Inflammatory macrophage treated with lipopolysaccharide for 4 hours (primary cell): Measurements from ENCODE around the gene CCDC178.
A peak's percentile ranks its signal among the peaks of the same experiment; 100 is the strongest.
"Not testable (repeated sequence)": the region's sequence is repeated elsewhere in the genome, so short reads cannot be mapped to it uniquely, and the experiment has no call there.

Source experiments
- DNase-seq: peaks from one replicate; pipeline ENCODE4 v3.0.0-alpha.2; 2020

CCDC178 gene

DNA sequence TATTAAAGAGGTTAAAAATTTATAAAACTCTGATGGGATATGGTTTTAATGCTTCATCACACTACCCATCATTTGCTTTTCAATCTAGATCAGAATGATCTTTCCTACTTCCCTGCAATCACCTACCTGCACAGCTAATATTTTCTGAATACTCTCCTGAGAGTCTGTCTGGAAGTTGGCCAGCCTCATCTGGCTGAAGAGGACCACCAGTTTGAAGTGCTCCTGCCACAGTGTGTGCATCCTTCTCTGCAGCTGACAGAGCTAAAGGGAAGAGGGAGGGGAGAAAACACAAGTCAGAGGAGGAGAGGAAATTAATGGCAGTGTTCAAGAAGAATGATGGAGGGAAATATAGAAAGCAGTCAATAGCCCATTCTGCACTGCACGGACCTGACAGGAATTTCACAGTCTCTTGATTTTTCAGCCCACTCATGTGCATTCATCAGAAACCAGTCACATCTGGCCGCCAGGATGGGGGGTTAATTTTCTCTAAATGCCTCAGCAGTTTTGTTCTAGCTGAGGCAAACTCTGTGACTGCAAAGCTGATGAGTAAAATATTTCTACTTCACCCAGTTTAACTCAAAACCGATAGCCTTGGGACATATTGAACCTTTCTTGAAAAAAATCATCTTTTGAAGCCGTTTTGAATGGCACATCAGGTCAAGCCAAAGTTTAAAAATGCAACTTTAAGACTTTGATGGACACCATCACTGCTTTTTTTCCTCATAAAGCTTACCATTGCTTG lies 465.9 kb downstream of the CCDC178 start:
- DNase-seq, result no peak

DNA sequence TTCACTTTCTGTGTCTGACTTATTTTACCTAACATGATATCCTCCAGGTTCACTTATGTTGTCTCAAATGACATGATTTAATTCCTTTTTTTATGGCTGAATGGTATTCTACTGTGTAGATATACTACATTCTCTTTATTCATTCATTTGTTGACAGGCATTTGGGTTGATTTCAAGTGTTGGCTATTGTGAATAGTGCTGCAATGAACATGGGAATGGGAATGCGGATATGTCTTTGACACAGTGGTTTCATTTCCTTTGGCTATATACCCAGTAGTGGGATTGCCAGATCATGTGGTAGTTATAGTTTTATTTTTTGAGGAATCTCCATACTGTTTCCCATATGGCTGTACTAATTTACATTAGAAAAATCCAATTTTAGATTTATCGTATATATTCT lies 472.3 kb downstream of the CCDC178 start:
- no peak for DNase-seq

DNA sequence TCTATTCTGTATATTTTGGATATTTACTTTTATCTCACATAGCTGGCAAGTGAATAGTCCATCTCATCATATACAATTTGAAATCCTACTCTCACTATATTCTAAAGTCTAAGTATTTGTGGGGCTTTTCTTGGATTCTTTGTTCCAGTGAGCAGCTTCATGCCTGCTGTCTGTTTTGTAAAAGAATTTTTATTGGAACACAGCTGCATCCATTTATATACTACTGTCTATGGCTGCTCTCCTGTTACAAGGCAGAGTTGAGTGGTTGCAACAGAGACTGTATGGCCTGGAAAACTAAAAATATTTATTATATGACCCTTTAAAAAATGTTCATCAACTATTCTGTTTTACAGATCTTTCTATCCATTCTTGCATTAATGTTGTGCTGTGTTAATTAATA lies 474.4 kb downstream of the CCDC178 start:
- DNase-seq, result no peak

DNA sequence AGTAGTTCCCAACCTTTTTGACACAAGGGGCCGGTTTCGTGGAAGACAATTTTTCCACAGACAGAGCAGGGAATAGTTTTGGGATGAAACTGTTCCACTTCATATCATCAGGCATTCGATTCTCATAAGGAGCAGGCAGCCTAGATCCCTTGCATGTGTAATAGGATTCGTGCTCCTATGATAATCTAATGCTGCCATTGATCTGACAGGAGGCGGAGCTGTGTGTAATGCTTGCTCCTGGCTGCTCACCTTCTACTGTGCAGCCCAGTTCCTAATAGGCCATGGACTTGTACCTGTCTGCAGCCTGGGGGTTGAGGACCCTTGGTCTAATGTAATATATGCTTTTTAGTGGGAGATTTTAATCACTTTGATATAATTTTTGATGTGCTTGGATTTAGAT lies 479.0 kb downstream of the CCDC178 start:
- DNase-seq, result no peak

DNA sequence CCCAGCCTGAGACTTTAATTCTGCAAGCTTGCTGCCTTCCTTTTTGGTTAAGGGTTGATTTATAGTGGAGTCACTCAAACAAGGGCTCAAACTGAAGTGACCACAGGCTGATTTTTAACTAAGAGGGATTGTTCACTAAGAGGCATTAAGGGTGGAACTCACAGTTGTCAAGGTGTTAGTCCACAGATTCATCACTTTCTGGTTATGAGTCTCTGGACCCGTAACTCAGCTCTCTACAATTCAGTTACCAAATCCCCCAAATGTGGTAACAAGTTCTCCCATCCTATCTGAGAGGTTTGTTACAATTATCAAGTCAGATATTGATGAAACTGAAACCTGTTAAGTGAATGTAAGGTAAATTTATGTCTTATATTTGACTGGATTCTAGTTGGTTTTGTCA lies 481.8 kb downstream of the CCDC178 start:
- no peak for DNase-seq

DNA sequence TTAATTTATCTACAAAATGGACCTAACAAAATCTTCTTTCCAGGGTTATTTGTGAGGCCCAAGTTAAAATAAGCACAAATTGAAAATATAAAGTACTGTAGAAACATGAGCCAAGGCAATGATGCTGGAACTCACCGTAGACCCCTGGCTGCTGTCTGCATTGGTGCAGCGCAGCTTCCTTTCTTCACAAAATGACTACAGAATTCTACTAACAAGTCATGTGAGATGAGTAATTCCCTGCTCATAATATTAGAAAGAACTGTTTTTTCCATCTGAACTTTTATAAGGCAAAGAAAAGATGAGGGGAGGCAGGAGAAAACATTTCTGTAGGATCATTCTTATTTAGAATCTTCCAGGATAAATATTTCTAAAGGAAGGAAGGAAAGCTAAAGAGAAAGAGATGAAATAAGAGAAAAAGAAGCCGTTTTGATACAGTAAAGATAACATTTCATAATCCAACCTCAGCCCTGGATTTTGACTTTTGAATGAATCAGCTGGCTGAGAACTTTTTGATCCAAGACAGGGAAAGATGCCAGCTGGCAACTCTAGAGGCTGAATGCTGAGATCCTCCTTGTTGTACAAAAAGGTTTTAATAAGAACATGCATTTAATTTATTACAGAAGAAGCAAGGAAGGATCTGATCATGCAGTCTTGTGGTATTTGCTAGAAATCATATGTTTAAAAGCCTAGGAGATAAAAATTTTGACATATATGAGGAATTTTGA lies 483.8 kb downstream of the CCDC178 start:
- DNase-seq, result no peak

DNA sequence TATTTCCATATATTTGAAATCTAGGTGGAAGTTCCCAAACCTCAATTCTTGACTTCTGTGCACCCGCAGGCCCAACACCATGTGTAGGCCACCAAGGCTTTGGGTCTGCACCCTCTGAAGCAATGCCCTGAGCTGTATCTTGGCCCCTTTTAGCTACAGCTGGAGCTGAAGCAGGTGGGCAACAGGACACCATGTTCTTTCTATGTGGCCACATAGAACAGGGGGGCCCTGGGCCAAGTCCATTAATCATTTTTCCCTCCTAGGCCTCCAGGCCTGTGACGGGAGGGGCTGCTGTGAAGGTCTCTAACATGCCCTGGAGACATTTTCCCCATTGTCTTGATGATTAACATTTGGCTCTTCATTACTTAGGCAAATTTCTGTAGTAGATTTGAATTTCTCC lies 488.2 kb downstream of the CCDC178 start:
- DNase-seq, result not testable (repeated sequence)

DNA sequence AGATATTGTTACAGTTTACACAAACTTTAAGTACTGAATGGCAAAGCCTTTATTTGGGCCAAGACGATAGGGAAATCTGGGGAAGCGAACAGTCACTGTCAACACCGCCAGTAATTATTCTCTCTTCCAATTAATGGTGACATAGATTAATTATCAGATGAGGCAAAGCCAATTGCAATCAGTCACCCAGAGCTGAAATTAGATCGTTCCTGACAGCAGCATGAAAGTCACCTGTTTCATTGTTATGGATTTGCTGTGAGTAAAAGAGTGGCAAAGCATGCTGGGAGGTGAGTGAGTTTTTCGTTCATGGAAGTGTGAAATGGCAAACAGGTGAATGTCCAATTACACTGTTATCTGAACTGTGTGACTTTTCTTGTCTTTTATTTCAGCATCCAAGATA lies 502.9 kb downstream of the CCDC178 start:
- no peak for DNase-seq

DNA sequence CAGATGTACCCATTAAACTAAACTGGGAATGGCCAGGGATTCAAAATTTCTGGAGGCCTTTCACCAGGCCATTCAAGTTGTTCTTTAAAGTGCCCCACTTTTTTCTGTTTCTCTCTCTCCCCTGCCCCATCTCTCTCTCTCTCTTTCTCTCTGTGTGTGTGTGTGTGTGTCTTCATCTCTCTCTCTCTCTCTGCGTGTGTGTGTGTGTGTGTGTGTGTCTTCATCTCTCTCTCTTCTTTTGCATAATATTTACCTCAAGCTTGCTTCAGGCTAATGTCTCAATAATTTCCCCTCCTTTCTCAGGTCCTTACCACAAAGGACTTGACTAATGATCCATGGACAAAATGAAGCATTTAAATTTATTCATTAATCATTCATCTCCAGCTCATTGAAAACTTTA lies 503.5 kb downstream of the CCDC178 start:
- DNase-seq, result no peak

DNA sequence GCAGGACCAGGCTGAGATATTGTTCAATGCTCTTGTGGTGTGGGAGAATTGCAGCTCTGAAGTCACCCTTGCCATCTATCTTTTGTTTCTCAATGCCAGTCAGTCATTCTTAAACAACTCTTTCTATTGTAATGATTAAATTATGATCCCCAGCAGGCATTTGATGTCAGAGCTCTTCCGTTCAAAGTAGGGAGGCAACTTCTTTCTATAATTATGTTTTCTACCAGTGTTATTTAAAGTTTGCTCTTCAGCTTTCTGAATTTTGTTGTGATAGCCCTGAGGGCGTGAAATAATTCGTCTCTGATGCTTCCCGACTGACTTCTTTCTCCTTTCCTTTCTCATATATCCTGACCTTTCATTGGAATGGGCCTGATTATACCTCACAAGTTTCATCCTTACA lies 506.3 kb downstream of the CCDC178 start:
- DNase-seq, result no peak

DNA sequence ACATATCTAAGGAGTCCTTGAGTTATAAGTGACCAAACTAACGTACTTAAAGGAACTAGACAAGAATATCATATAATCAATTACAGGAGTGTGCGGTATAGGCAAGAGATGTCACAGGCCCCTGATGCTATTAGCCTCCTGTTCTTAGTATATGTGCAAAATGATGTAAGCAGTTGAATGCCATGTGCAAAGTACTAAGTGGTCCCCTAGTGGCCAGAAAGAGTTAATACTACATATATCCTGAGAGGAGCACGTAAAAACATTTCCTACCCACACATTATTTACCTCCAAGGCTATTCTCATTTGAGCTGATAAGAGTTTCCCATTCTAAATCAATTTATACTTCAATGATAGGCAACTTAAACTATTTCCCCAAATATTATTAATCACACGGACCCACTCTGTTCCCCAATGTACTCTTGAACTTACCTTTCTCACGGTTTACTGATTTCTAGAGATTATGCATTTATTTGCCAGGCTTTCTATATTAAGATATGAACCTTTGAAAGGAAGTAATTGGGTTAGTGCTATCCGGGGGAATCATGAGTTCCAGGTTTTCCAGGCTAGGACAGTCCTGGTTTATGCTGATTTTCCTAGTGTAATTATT lies 509.7 kb downstream of the CCDC178 start:
- DNase-seq, result peak; percentile 47

DNA sequence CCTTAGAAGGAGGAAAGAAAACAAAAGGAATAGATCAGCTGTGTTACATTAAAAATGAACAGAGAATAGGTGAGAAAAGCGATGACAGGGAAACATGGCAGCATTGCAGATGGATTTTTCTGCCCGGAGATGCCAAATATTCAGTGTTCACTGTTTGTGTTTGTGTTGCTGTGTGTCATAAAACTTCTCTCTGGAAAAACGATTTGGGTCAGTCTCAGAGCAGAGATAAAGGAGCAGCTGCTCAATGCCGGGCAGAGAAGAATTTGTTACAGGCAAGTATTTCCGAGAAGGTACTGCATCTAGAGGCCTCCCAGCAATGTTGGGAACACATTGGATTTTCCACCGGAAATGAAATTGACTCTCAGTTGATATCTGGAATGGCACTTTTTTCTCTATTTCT lies 511.3 kb downstream of the CCDC178 start:
- DNase-seq, result no peak

DNA sequence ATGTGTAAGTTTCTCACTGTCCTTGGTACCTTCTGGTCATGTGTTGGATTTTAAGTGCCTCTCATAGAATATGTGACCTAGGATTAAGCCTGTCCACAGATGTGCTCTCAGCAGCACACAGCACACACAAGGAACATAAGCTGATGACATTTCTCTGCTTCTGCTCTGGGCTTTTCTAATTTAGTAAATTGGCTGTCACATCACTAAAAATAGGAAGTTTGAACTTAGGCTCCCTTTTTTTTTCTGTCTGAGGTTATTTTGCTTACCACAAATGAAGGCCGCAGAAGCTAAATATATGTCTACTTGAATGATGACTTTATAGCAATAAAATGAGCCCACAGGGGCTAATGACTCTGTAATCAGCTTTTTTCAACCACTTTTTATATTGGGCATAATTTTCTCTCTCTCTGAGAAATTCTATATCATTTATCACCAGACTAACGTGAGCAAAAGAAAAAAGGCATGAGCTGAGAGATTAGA lies 517.5 kb downstream of the CCDC178 start:
- DNase-seq, result peak; percentile 52

DNA sequence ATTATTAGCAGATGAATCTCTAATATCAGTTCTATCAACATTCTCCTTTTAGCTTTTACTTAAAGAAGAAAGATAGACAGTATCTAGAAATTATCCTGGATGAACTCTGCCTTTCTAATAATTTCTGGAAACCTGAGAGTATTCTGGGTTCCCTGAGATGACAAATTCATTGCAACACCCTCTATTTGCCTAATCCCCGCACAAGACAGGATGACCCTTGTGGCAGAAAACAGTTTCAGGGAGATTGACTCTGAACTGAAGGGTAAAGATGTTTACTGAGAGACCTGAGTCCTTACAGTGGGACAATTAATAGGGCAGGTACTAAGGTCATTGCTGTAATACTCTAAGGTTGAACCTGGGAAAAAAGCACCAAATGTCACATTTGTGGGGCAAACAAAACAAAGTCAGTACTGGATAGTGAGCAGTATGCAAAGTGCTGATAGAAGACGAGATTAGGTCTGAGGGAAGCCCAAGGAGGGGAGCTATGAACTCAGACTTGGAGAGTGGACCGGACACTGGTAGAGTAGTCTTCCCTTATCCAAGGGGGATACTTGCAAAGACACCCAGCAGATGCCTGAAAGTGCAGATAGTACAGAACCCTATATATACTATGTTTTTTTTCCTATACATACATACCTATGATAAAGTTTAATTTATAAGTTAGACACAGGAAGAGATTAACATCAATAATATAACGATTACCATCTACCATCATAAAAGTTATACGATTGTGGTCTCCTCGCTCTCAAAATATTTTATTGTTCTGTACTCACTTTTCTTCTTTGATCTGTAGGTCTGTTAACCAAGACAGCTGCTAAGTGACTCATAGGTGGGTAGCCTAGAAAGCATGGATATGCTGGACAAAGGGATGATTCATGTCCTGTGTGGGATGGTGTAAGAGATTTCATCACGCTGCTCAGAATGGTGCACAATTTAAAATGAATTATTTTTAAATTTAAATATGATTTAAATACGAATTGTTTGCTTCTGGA lies 519.4 kb downstream of the CCDC178 start:
- peak; percentile 78 for DNase-seq

DNA sequence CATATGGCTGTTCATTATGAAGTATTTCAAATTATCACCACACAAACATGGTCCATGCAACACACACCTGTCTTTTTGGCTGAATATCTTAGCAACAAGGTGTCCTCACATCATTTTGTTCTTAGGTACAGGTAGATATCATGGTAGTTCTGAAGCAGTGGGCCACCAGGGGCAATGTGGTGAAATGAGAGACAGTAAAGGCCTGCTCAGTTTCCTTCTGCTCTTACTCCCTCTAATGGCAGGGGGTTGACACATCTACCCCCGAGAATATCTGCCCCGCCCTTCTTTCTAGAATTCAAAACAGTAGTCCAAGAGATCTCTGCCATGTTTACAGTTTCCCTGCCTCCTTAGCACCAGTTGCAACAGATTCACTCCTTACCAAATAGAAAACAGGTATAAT lies 520.7 kb downstream of the CCDC178 start:
- DNase-seq, result no peak

DNA sequence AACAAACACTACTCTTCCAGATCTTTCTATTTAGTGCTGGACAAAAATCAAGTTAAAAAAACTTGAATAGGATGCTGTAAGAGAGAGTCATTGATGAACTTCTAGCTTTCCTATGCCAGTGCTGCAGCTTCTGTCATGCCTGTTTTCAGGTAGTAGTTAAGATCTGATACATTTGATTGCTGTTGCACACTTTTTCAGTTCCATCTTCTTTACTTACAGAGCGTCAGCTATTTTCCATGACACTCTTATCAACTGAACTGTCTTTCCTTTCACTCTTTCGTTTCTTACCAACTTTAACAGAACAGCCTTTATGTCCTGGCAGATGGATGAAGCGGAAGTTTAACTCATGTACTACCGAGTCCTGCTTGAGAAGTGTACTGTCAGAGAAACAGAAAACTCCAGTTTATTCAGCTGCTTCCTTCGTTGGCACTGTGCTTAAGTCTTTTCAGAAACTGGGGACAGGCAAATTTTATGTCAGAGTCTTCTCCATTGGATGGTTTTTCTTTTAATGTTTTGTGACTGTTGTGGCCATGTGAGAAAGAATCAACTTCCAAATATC lies 521.8 kb downstream of the CCDC178 start:
- no peak for DNase-seq

DNA sequence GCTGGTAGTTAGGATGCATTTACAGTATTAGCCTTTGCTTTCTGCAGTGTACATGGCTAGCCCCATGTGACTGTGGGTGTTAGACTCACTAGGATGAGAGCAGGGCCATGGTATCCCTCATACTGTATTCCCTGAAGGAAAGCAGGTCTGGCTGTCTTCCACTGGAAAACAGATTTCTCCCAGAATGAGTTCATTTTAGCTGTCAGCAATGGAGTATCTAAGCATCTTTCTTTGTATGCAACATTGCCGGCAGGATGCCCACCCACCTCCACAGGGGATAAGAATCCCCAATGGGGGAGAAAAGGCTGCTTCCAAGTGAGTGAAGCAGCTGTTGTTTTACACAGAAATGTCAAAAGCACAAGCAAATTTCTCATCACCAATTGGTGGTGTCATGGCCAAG lies 525.0 kb downstream of the CCDC178 start:
- DNase-seq, result no peak

DNA sequence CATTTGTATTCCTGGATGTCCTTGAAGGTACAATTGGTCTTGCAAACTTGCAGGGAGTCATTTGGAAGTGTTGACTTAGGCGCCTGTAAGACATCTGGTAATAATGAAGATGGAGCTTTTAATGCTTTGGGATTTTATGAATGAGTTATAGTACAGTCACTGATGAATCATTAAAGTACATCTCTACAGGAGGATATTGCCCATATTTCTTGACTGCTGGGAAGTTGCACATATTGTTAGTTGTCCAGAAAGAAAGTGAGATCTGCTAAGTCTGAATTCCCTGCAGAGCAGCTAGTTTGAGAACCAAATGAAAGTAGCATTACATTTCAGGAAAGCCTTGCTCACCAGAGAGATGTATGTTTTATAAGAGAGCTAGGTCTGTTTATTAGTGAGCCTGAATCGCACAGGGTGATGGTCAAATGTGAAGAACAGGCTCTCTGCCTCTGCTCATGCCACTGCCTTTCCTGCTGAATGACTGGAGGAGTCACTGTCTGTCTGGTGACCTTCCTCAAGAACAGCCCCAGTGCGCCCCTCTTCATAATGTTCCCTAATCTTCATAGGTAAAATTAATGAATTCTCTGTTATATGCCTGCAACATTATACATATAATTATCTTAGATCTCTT lies 528.7 kb downstream of the CCDC178 start:
- no peak for DNase-seq

DNA sequence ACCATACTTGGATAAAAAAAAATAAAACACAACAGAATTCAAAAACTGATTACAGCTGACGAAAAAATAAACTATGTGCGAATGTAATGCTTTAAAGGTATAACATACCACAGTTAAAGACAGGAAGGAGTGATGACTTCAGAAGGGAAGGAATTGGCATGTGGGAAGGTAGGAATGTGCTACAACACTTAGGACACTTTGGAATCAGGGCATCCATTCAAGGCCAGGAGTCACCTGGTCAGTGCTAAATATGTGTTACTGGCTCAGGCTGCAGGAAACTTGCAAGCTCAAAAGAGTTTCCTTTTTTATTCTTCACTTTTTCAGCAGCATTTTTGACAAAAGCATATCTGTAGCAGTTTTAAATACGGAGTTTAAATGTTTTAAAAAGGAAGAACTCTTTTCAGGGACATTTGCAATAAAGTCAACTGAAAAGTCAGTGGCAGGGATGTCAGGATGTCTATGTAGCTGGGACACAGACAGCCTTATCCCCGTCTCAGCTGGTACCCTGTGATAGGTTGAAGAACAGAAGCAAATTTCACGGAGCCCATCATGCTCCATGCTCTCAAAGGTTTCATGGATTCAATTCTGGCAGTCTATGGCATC lies 529.7 kb downstream of the CCDC178 start:
- no peak for DNase-seq

DNA sequence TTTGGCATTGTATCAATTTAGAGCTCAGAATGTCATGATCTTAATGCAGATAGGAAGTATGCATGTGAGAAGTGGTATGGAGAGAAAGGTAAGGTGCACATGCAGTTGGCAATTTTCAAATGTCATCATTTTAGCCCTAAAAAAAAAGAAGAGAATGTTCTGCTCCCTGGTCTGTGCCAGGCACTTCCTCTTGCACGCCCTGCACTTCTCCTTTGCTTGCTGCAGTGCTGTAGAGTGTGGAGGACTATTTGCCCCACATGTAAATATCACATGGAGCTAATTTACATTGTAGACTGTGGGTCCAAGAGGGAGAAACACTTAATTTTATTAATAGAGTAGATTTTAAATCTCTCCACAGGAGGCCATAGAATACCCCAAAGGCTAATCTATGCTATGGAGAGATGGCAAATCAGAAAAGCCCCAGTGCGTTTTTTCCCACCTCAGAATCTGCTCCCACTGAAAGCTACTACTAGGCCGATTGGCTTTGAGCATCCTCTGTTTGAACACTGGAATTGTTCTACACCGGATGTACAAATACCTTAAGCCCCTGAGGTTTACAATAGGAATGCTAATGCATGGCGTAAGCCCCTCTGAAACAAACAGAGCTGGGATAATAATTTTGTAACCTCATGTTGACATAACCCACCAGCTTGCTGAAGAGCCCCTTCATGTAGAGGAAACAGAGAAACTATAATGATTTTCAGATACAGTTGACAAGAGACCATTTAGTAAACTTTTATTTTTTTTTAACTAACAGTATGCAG lies 530.5 kb downstream of the CCDC178 start:
- no peak for DNase-seq

DNA sequence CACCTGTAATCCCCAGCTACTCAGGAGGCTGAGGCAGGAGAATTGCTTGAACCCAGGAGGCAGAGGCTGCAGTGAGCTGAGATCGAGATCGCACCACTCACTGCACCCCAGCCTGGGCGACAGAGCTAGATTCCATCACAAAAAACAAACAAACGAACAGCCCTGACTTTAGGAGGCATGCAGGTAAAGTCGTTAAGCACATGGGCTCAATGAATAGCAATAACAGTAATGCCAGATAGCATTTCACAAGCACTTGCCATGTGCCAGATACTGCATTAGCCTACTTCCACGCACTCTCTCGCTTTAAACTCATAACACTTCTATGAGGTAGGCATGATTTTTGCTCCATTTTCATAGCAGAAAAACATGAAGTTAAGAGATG lies 532.1 kb downstream of the CCDC178 start:
- no peak for DNase-seq
